Epithelial cell of prostate (primary cell): ENCODE measurements around the gene LDLRAD2.
"Not testable (repeated sequence)": the region's sequence is repeated elsewhere in the genome, so short reads cannot be mapped to it uniquely, and the experiment has no call there.

ENCODE experiments used
- DNase-seq: peaks from one replicate; pipeline ENCODE4 v3.0.0-alpha.2; 2011; ENCODE audit warnings: low read depth, low spot score
- H3K27ac ChIP-seq: fragments of 450-650 bp; 2 replicates; pipeline ENCODE4 v1.5.1; 2017; ENCODE audit warnings: mild to moderate bottlenecking

LDLRAD2 gene

GRCh38 chr1:21811875-21812305 lies at the start of gene LDLRAD2:
TSS of gene LDLRAD2 (plus strand) at chr1:21812265. CDS start at chr1:21812452, 187 bp downstream.
- DNase-seq = no peak
- no peak within 1 kb of the TSS for H3K27ac ChIP-seq

- no peak overlapping the region for H3K27ac ChIP-seq
- no peak for DNase-seq
These were observed 48.8 kb upstream of the LDLRAD2 start for GRCh38 chr1:21763236-21763635.

GRCh38 chr1:21763694-21764419 lies 48.2 kb upstream of the LDLRAD2 start:
- no peak for DNase-seq
- peak overlapping the region; percentile 54 for H3K27ac ChIP-seq

- H3K27ac ChIP-seq = peak overlapping the region; percentile 54
- peak; percentile 52 for DNase-seq
These were observed 47.2 kb upstream of the LDLRAD2 start for GRCh38 chr1:21764615-21765423.

- no peak for DNase-seq
These were observed 45.9 kb upstream of the LDLRAD2 start for GRCh38 chr1:21766210-21766609.

GRCh38 chr1:21767106-21767505 lies 45.0 kb upstream of the LDLRAD2 start:
- not testable (repeated sequence) for H3K27ac ChIP-seq, DNase-seq

More at GRCh38 chr1:21766210-21766609, 45.9 kb upstream of the LDLRAD2 start:
- H3K27ac ChIP-seq = no peak overlapping the region

- DNase-seq = no peak
- H3K27ac ChIP-seq = no peak overlapping the region
These were observed 41.9 kb upstream of the LDLRAD2 start for GRCh38 chr1:21770201-21770600.

GRCh38 chr1:21770602-21771001 lies 41.5 kb upstream of the LDLRAD2 start:
- H3K27ac ChIP-seq, DNase-seq: not testable (repeated sequence)

- DNase-seq, H3K27ac ChIP-seq: not testable (repeated sequence)
These were observed 40.4 kb upstream of the LDLRAD2 start for GRCh38 chr1:21771672-21772071.

- DNase-seq = no peak
- H3K27ac ChIP-seq = no peak overlapping the region
These were observed 38.5 kb upstream of the LDLRAD2 start for GRCh38 chr1:21773585-21773984.

- H3K27ac ChIP-seq = peak overlapping the region; percentile 10
- no peak for DNase-seq
These were observed 37.1 kb upstream of the LDLRAD2 start for GRCh38 chr1:21774835-21775549.

- H3K27ac ChIP-seq = peak overlapping the region; percentile 10
- no peak for DNase-seq
These were observed 36.5 kb upstream of the LDLRAD2 start for GRCh38 chr1:21775550-21775914.

- peak overlapping the region; percentile 10 for H3K27ac ChIP-seq
- no peak for DNase-seq
These were observed 36.0 kb upstream of the LDLRAD2 start for GRCh38 chr1:21775985-21776562.

- H3K27ac ChIP-seq = not testable (repeated sequence)
These were observed 35.1 kb upstream of the LDLRAD2 start for GRCh38 chr1:21776925-21777324.

GRCh38 chr1:21778405-21778727 lies 33.7 kb upstream of the LDLRAD2 start:
- no peak for DNase-seq
- no peak overlapping the region for H3K27ac ChIP-seq

More at GRCh38 chr1:21776925-21777324, 35.1 kb upstream of the LDLRAD2 start:
- not testable (repeated sequence) for DNase-seq

- H3K27ac ChIP-seq = no peak overlapping the region
- no peak for DNase-seq
These were observed 32.2 kb upstream of the LDLRAD2 start for GRCh38 chr1:21779613-21780521.

- DNase-seq = no peak
- H3K27ac ChIP-seq = peak overlapping the region; percentile 100
These were observed 30.2 kb upstream of the LDLRAD2 start for GRCh38 chr1:21781815-21782348.

- DNase-seq = no peak
- peak overlapping the region; percentile 100 for H3K27ac ChIP-seq
These were observed 29.7 kb upstream of the LDLRAD2 start for GRCh38 chr1:21782349-21782867.
